NCI-H146 treated with DMSO at 0.1 percent for 48 hours (cell line): ENCODE data around the gene GALNTL6.

ENCODE experiments used
- DNase-seq: peaks from one replicate; lab custom pipeline; 2025; ENCODE audit not compliant: unreplicated experiment; lab: John Stamatoyannopoulos, UW

The GALNTL6 gene

GRCh38 chr4:172652369-172652768 lies 839.2 kb downstream of the GALNTL6 start:
- DNase-seq, result no peak

- DNase-seq, result no peak
Observed at GRCh38 chr4:172653676-172654075, 840.5 kb downstream of the GALNTL6 start.

- DNase-seq, result no peak
Observed at GRCh38 chr4:172654457-172654856, 841.3 kb downstream of the GALNTL6 start.

- DNase-seq, result no peak
Observed at GRCh38 chr4:172656055-172656454, 842.9 kb downstream of the GALNTL6 start.

GRCh38 chr4:172657081-172657480 lies 843.9 kb downstream of the GALNTL6 start:
- no peak for DNase-seq

- no peak for DNase-seq
Observed at GRCh38 chr4:172660251-172660650, 847.0 kb downstream of the GALNTL6 start.

GRCh38 chr4:172662113-172662512 lies 848.9 kb downstream of the GALNTL6 start:
- DNase-seq, result no peak

- peak; percentile 18 for DNase-seq
Observed at GRCh38 chr4:172666711-172667368, 853.6 kb downstream of the GALNTL6 start.

- no peak for DNase-seq
Observed at GRCh38 chr4:172674811-172675210, 861.6 kb downstream of the GALNTL6 start.

GRCh38 chr4:172675232-172675631 lies 862.0 kb downstream of the GALNTL6 start:
- no peak for DNase-seq

GRCh38 chr4:172680691-172681090 lies 867.5 kb downstream of the GALNTL6 start:
- no peak for DNase-seq

GRCh38 chr4:172683021-172683420 lies 869.8 kb downstream of the GALNTL6 start:
- no peak for DNase-seq

- DNase-seq, result no peak
Observed at GRCh38 chr4:172686021-172686420, 872.8 kb downstream of the GALNTL6 start.

- DNase-seq, result no peak
Observed at GRCh38 chr4:172688534-172688933, 875.3 kb downstream of the GALNTL6 start.

- no peak for DNase-seq
Observed at GRCh38 chr4:172691552-172691951, 878.3 kb downstream of the GALNTL6 start.

- no peak for DNase-seq
Observed at GRCh38 chr4:172692701-172693100, 879.5 kb downstream of the GALNTL6 start.

- no peak for DNase-seq
Observed at GRCh38 chr4:172698256-172698655, 885.1 kb downstream of the GALNTL6 start.

- DNase-seq, result no peak
Observed at GRCh38 chr4:172705565-172705964, 892.4 kb downstream of the GALNTL6 start.

- no peak for DNase-seq
Observed at GRCh38 chr4:172706000-172706399, 892.8 kb downstream of the GALNTL6 start.

GRCh38 chr4:172707622-172708021 lies 894.4 kb downstream of the GALNTL6 start:
- peak; percentile 36 for DNase-seq

- DNase-seq, result no peak
Observed at GRCh38 chr4:172708184-172708583, 895.0 kb downstream of the GALNTL6 start.

- DNase-seq, result peak; percentile 78
Observed at GRCh38 chr4:172709376-172709775, 896.2 kb downstream of the GALNTL6 start.

GRCh38 chr4:172716291-172716690 lies 903.1 kb downstream of the GALNTL6 start:
- no peak for DNase-seq
